GM06990 (cell line): ENCODE results near the gene DYNLL2.

ENCODE experiments used
- DNase-seq: peaks from one replicate; pipeline ENCODE4 v3.0.0-alpha.2; 2011; ENCODE audit not compliant: insufficient read length; ENCODE audit errors: extremely low read depth
- H3K27me3 ChIP-seq: replicated peaks from 2 replicates; pipeline ENCODE4 v1.6.0; 2011; ENCODE audit warnings: low read length; ENCODE audit not compliant: control insufficient read depth, insufficient read depth
- H3K36me3 ChIP-seq: 2 replicates; pipeline ENCODE4 v1.5.1; 2011; ENCODE audit warnings: low read length; ENCODE audit not compliant: control insufficient read depth, insufficient read depth
- H3K4me3 ChIP-seq: replicated peaks from 2 replicates; pipeline ENCODE4 v1.5.1; 2011; ENCODE audit warnings: low read depth, mild to moderate bottlenecking, control low read depth, low read length
- CTCF ChIP-seq: IDR thresholded peaks from 2 replicates; pipeline ENCODE4 v1.5.1; 2011; ENCODE audit warnings: low read length, control low read depth, mild to moderate bottlenecking, inconsistent platforms; ENCODE audit not compliant: insufficient read depth, poor library complexity, severe bottlenecking

The DYNLL2 gene

GRCh38 chr17:58046239-58047094 lies 36.8 kb upstream of the DYNLL2 start:
- Histone ChIP-seq H3K36me3 (no peaks in the 10 kb centered on the region), H3K27me3 (no peaks in the 10 kb centered on the region; the same call in 1 of the 2 replicates), H3K4me3 (no peak overlapping the region)
- DNase-seq = no peak
- TF ChIP-seq CTCF = no peak

DNA sequence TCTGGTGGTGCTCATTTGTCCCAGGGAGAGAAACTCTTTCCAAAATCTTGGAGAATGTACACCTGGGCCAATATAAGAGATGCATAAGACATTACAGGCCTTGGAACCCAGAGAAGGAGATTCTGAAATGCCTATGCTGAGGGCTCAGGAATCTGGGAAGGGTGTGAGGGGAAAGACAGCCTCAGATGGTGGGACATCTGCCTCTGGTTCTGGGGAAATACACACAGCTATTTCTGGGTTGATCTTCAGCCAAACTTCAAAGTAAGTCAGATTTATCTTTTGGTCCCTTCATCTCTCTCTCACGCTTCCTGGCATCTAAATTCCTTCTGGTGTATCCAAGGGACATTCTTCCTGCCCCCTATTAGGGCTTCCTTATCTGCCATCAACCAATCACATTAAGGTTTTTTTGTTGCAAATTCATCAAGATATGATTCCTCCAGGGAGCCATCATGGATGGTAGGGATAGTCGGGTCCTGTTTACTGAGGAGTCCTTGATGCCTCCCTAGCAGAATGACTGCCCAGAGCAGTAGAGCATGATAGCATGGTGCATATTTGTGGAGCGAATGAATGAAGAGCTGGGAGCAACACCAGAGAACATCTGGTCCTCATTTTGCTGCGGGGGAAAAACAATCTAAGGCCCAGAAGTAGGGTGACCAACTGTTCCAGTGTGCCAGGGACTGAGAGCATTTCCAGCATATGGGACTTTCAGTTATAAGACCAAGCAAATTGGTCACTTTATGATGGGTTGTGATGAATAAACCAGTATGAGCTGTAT lies 35.7 kb upstream of the DYNLL2 start:
- TF ChIP-seq CTCF = no peak
- H3K4me3 ChIP-seq = no peak overlapping the region
- H3K27me3 ChIP-seq = no peaks in the 10 kb centered on the region; the same call in 1 of the 2 replicates
- no peaks in the 10 kb centered on the region for H3K36me3 ChIP-seq
- DNase-seq = no peak

- H3K27me3 ChIP-seq = no peaks in the 10 kb centered on the region; the same call in 1 of the 2 replicates
- H3K36me3 ChIP-seq = no peaks in the 10 kb centered on the region
- TF ChIP-seq CTCF = no peak
- DNase-seq = no peak
- no peak overlapping the region for H3K4me3 ChIP-seq
These were observed 33.7 kb upstream of the DYNLL2 start for GRCh38 chr17:58049533-58049932.

DNA sequence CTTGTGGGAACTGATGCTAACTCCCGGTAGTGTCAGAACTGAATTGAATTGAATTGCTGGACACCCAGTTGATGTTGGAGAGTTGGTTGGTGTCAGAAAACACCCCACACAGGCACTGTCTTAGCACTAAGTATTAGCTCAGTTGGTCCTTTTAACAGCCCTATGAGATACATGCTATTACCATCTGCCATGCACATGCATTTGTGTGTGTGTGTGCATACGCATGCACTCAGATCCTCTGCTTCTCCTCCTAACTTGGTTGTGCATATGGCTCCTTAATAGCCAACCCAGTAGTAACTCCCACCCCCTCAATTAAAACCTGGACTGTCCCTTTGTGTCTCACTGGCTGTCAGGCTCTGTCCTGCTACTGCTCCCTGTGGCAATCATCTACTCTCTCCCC lies 32.3 kb upstream of the DYNLL2 start:
- no peak for DNase-seq
- Histone ChIP-seq H3K4me3 (no peak overlapping the region), H3K36me3 (no peaks in the 10 kb centered on the region), H3K27me3 (no peaks in the 10 kb centered on the region; the same call in 1 of the 2 replicates)
- TF ChIP-seq CTCF = no peak

GRCh38 chr17:58051468-58051867 lies 31.8 kb upstream of the DYNLL2 start:
- Histone ChIP-seq H3K4me3 (no peak overlapping the region), H3K36me3 (no peaks in the 10 kb centered on the region), H3K27me3 (no peaks in the 10 kb centered on the region; the same call in 1 of the 2 replicates)
- TF ChIP-seq CTCF = no peak
- DNase-seq = no peak
